Fibroblast of gingiva (primary cell): Measurements from ENCODE around the gene GP2.

Experiments used
- DNase-seq: peaks from one replicate; pipeline ENCODE4 v3.0.0-alpha.2; 2011; ENCODE audit warnings: low read depth

The GP2 gene

GRCh38 chr16:20306401-20306800, 20.9 kb downstream of the GP2 start:
- DNase-seq = no peak

- no peak for DNase-seq
Observed at GRCh38 chr16:20303012-20303411, 24.3 kb downstream of the GP2 start.

DNA sequence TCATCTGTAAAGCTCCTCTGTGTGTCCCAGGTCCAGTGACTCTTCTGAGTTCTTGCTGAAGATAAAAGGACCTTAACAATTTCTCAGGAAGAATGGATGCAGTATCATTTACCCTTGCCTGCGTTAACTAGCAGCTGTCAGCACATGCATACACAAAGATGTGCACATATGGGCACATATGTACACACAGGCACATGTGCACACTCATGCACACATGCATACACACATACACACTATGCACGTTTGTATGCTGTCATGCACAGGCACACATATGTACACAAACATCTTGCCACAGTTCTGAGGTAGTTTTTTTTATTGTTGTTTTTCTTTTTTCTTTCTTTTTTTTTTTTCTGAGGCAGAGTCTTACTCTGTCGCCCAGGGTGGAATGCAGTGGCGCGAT, 24.9 kb downstream of the GP2 start:
- DNase-seq = no peak

GRCh38 chr16:20301840-20302239, 25.5 kb downstream of the GP2 start:
- no peak for DNase-seq

DNA sequence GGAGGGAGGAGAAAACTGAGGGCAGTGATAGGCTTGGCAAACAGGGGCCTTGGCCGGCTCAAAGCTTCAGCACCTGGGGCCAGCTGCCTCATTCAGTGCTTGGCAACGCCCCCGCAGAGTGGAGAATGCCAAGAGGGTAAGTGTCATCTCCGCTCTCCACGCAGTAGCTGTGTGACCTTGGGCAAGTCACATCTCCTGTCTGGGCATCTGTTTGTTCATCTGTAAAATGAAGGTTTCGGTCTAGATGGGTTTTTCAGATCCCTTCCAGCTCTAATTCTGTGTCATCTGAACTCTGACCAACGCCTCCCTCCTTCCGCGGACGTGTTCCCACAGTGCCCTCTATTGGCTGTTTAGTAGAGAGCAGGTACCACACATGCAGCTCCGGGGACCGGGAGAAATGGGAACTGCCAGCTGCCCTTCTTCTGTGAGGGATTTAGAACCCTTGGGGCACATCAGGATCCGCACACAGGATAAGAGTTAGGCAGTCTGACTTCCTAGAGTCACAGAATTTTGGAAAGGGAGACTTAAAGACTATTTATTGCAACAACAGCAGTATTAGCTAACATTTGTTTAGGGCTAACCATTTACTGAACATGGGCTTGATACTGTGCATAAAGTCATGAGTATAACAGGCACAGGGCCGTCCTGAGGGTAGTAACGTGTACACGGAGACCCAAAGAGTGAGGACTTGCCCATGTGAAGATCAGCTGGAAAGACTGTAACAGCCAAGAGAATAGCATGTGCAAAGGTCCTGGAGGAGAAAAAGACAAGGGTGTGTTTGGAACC, 26.8 kb downstream of the GP2 start:
- no peak for DNase-seq

GRCh38 chr16:20298452-20298851, 28.9 kb downstream of the GP2 start:
- no peak for DNase-seq

- DNase-seq = no peak
Observed at GRCh38 chr16:20291208-20292206, 35.8 kb downstream of the GP2 start.

GRCh38 chr16:20289571-20289970, 37.7 kb downstream of the GP2 start:
- no peak for DNase-seq

DNA sequence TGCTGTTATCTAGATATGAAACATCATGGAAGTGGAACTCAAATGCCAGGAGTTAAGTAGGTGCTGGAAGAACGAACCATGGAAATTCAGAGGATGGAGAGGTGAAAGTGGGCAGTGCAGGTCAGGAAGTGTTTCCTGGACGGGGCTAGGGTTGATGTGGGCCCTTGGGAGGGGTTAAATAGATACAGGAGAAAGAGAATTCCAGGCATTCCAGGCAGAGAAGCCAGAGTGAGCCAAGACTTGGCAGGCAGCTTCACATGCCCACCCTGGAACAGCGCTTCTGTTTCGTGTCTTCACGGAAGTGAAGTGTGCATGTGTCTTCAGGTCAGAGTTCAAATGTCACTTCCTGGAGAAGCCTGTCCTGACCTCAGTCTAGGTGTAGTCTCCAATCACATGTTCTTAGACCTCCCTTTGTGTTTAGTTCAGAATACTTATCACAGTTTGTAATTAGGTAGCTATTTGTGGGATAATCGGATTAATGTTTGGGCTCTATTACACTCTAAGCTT, 41.3 kb downstream of the GP2 start:
- no peak for DNase-seq

- no peak for DNase-seq
Observed at GRCh38 chr16:20280259-20280658, 47.1 kb downstream of the GP2 start.

DNA sequence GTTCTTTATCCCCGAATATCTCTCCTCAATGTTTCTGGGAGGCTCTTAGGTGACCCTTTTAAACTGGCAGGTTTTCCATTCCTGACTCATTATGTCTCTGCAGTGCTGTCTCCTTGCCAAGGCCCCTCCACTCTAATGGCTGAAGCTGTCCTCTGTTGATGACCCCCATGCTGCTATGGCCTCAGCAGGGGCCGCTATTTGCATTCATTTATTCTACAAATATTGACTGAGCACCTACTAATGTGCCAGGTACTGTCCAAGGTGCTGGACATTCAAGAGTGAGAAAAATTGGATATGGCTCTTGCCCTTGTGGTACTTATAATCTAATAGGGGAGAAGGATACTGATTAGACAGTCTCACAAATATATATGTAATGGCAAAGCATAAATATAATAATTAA, 55.4 kb downstream of the GP2 start:
- no peak for DNase-seq

GRCh38 chr16:20268409-20268808, 58.9 kb downstream of the GP2 start:
- DNase-seq = no peak

DNA sequence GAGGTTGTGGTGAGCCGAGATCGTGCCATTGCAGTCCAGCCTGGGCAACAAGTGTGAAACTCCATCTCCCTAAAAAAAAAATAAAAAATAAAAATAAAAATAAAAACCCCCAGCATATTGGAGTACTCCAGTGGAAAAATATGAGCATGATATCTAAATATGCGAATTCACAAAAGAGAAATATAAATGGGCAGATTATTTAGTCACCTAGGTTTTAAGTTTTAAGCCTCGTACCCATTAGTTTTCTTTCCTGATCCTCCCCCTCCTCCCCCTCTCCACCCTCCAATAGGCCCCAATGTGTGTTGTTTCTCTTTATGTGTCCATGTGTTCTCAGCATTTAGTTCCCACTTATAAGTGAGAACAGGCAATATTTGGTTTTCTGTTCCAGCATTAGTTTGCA, 62.3 kb downstream of the GP2 start:
- no peak for DNase-seq

DNA sequence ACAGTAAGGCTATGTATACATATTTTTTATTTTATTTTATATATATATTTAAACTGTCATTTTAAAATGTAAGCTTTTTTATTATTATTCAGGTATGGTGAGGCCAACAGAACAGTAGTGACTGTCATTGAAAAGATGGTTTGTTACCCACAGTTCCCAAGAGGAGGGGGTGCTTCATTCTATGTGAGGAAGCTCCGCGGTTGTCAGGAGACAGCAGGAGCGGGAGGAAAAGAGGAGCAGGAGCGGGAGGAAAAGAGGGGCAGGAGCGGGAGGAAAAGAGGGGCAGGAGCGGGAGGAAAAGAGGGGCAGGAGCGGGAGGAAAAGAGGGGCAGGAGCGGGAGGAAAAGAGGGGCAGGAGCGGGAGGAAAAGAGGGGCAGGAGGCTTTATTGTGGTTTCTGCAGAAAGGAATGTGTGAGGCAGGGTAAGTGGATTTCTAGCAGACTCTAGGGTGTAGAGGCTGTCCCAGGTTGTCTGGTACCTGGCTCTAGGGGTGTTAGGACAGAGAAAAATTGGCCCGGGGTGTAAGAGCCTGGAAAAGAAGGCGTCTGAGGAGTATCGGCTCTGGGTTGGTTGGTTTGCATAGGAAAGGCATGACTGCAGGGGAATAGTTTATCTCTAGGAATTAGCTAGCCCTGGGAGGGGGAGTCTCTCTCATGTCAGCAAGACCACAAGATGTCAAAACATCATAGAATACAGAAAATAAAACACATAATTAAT, 64.0 kb downstream of the GP2 start:
- DNase-seq = no peak

GRCh38 chr16:20262248-20262647, 65.1 kb downstream of the GP2 start:
- DNase-seq = no peak

DNA sequence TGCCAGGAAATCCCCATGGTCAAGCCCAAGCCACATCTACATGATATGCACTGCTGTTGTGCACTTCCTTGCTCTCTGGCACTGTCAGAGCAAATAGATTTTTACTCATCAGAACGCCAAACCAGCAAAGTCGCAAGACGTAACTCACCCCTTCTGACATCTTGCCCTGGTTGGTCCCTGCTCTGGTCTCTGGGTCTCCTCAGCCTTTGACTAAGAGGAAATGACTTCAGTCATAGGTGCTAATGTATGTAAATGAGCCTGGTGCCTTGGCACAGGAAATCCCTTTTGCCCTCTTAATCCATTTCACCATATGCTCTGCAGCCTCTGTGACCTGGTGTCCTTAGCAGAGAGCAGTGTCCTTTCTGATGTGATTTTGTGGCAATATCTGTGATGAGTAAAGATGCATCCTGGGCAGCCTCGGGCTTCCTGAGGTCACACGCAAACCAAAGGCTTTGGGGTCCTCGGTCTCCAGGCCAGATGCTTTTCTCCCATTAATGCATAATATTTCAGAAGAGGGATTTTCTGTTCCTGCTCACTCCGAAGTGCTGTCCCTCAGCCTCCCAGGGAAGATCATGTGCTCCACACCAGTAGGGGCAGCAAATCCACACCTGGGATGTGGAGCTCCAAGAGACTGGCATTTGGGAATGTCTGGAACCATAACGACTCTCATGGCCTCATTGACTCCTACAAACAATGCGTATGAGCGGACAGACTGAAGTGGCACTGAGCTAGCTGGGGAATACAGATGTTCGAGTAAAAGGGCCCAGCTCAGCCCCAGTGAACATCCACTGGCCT, 66.9 kb downstream of the GP2 start:
- no peak for DNase-seq
